Endothelial cell of umbilical vein (primary cell): ENCODE data around the gene RESP18.

Source experiments
- EZH2 ChIP-seq: IDR thresholded peaks from 2 replicates; pipeline ENCODE4 v1.6.1; 2012; ENCODE audit warnings: borderline replicate concordance, low read depth, mild to moderate bottlenecking, moderate library complexity, low read length, inconsistent platforms; ENCODE audit not compliant: severe bottlenecking
- FOS ChIP-seq: IDR thresholded peaks from 2 replicates; pipeline ENCODE4 v1.6.1; 2011; ENCODE audit warnings: mild to moderate bottlenecking, low read length, moderate library complexity, borderline replicate concordance; ENCODE audit not compliant: insufficient read depth
- JUN ChIP-seq: IDR thresholded peaks from 2 replicates; pipeline ENCODE4 v1.6.1; 2011; ENCODE audit warnings: borderline replicate concordance, low read depth; ENCODE audit not compliant: insufficient read length, insufficient read depth
- MYC ChIP-seq: IDR thresholded peaks from one replicate; pipeline ENCODE4 v1.6.1; 2011; ENCODE audit warnings: mild to moderate bottlenecking, low read depth, low read length
- POLR2A ChIP-seq: IDR thresholded peaks from 2 replicates; pipeline ENCODE4 v1.6.1; 2012; ENCODE audit warnings: low read depth, mild to moderate bottlenecking, control low read depth, low read length
- POLR2AphosphoS5 ChIP-seq: IDR thresholded peaks from 2 replicates; pipeline ENCODE4 v1.6.1; 2012; ENCODE audit warnings: low read depth, mild to moderate bottlenecking, control low read depth, low read length, moderate library complexity; ENCODE audit not compliant: insufficient read depth
- TF ChIP-seq, protein P1 (sequence below), 2 donors: IDR thresholded peaks; 1 replicate in 1 of 2; 2 replicates in 1 of 2; pipeline ENCODE4 v1.5.1; 2011; ENCODE audit warnings: low read length in 2 of 2, mild to moderate bottlenecking in 2 of 2, moderate library complexity in 2 of 2, control low read depth in 1 of 2, inconsistent platforms in 1 of 2, low read depth in 1 of 2; ENCODE audit not compliant: insufficient read depth in 1 of 2; ENCODE audit errors: extremely low read depth in 1 of 2
- TF ChIP-seq, protein P2 (sequence below): IDR thresholded peaks from 2 replicates; pipeline ENCODE4 v1.6.1; 2011; ENCODE audit not compliant: insufficient read depth, insufficient read length

DNA sequence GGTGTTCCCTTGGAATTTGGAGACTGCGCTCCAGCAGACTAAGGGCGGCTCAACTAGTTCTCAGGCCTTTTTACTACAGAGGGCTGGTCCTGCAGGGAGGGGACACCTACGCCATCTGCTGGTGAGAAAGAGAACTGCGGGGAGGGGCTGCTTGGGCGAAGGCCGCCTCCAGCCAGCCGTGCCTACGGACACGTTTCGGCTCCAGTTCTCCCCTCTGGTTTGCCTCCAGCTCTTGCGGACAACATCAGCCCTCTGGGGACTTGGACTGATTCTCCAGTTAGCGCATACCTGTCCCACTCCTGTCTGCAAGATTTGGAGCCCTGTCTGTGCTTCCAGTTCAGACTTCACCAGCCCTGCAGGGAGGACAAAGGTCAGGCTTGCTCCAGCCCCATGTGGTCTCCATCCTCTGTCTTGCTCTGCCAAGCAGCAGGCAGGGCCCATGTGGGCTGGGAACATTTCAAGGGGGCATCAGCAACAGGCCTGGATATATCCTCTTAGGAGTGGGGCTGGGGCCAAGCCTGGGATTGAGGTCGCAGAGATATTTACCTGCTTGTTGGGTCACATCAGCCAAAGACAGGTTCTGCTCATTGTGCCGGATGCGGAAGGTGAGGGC, 33.7 kb downstream of the RESP18 start:
- no peak for TF ChIP-seq FOS
- no peak for TF ChIP-seq POLR2A
- no peak for TF ChIP-seq POLR2AphosphoS5
- TF ChIP-seq EZH2: no peak
- TF ChIP-seq, protein P1, sequence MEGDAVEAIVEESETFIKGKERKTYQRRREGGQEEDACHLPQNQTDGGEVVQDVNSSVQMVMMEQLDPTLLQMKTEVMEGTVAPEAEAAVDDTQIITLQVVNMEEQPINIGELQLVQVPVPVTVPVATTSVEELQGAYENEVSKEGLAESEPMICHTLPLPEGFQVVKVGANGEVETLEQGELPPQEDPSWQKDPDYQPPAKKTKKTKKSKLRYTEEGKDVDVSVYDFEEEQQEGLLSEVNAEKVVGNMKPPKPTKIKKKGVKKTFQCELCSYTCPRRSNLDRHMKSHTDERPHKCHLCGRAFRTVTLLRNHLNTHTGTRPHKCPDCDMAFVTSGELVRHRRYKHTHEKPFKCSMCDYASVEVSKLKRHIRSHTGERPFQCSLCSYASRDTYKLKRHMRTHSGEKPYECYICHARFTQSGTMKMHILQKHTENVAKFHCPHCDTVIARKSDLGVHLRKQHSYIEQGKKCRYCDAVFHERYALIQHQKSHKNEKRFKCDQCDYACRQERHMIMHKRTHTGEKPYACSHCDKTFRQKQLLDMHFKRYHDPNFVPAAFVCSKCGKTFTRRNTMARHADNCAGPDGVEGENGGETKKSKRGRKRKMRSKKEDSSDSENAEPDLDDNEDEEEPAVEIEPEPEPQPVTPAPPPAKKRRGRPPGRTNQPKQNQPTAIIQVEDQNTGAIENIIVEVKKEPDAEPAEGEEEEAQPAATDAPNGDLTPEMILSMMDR (IDR thresholded peaks at IDR 0.05; ENCODE audit: extremely low read depth in 1 of 2, insufficient read depth in 1 of 2, low read depth in 1 of 2, low read length in 2 of 2): peak; percentile 95 to 99
- no peak for TF ChIP-seq JUN
- TF ChIP-seq, protein P2, sequence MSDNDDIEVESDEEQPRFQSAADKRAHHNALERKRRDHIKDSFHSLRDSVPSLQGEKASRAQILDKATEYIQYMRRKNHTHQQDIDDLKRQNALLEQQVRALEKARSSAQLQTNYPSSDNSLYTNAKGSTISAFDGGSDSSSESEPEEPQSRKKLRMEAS: no peak
- TF ChIP-seq MYC: no peak
